Measurements from ENCODE around the gene EIF2AK3. TPM values are rescaled to one million over a fixed set of nuclear protein-coding genes. Genes with fewer than 3 reads are reported as not detected.

The EIF2AK3 gene
- polyA plus RNA-seq, 2 of the 4 experiments (the other 2 are of a cell fraction) = 11.0 to 17.5 TPM

- Histone ChIP-seq H3K4me3 (no peak overlapping the region), H3K4me1 (no peaks in the 10 kb centered on the region), H3K4me2 (no peak overlapping the region), H3K27ac (no peak overlapping the region), H3K9me3 (no peaks in the 10 kb centered on the region)
- CTCF ChIA-PET = interaction anchor here (0.7 to 8.4 kb wide), 18 partner anchors 9 to 101 kb away, joined by 3 to 125 read pairs (median 6); partner anchors contain the start of gene RPIA
- 87% methylated on average over 2 of the region's 2 CpGs for WGBS (ENCODE audit: missing lambda C conversion rate)
- ATAC-seq = no peak
- no peak for TF ChIP-seq HMGXB4 (CRISPR knock-in tag; IDR thresholded peaks at IDR 0.05; ENCODE audit: borderline replicate concordance)
- TF ChIP-seq BCL3 (IDR thresholded peaks at IDR 0.05) = no peak
- no peak for TF ChIP-seq JUNB (IDR thresholded peaks at IDR 0.05)
- no peak for TF ChIP-seq JUN (IDR thresholded peaks at IDR 0.05)
- no peak for TF ChIP-seq USF2 (IDR thresholded peaks at IDR 0.05)
- TF ChIP-seq MYC (IDR thresholded peaks at IDR 0.05; ENCODE audit: borderline replicate concordance, low read length) = no peak
- TF ChIP-seq NPAS2 (CRISPR knock-in tag; IDR thresholded peaks at IDR 0.05; ENCODE audit: borderline replicate concordance) = no peak
- TF ChIP-seq REST (IDR thresholded peaks at IDR 0.05) = no peak
- TF ChIP-seq SMC3 (IDR thresholded peaks at IDR 0.05) = no peak
- no peak for TF ChIP-seq FOSL2 (IDR thresholded peaks at IDR 0.05)
- no peak for TF ChIP-seq FOSL2 (CRISPR knock-in tag; IDR thresholded peaks at IDR 0.05)
- TF ChIP-seq CHD4 (IDR thresholded peaks at IDR 0.05; ENCODE audit: borderline replicate concordance) = no peak
- no peak for TF ChIP-seq FOXS1 (CRISPR knock-in tag; IDR thresholded peaks at IDR 0.05)
- no peak for TF ChIP-seq CTCF (IDR thresholded peaks at IDR 0.05)
- no peak for TF ChIP-seq NR3C1 (IDR thresholded peaks at IDR 0.05)
- no peak for TF ChIP-seq EP300 (IDR thresholded peaks at IDR 0.05)
- TF ChIP-seq FOSB (CRISPR knock-in tag; IDR thresholded peaks at IDR 0.05) = no peak
- no peak for TF ChIP-seq CEBPB (IDR thresholded peaks at IDR 0.05)
- no peak for TF ChIP-seq CHD2 (IDR thresholded peaks at IDR 0.05; ENCODE audit: low read length, partially characterized antibody)
- DNase-seq (ENCODE audit: low read depth in 1 of 2, low spot score in 1 of 2) = no peak
- no peak for FAIRE-seq
- POLR2A ChIA-PET = no interaction called here
These were observed 35.6 kb downstream of the EIF2AK3 start for GRCh38 chr2:88591698-88592097.

Data from A549 (cell line).